GM12865 (cell line): Measurements from ENCODE around the gene PARP11.

Source experiments
- DNase-seq: peaks from one replicate; pipeline ENCODE4 v3.0.0; 2010; ENCODE audit warnings: low read depth
- H3K4me3 ChIP-seq: 2 replicates; pipeline ENCODE4 v1.5.1; 2011; ENCODE audit warnings: mild to moderate bottlenecking, low read depth, low read length, control low read depth
- CTCF ChIP-seq: IDR thresholded peaks from 2 replicates; pipeline ENCODE4 v1.5.1; 2011; ENCODE audit warnings: low read length, control low read depth, low read depth, inconsistent platforms; ENCODE audit not compliant: insufficient read depth; ENCODE audit errors: missing control alignments

PARP11 gene

GRCh38 chr12:3896801-3897351 lies 23.7 kb upstream of the PARP11 start:
- DNase-seq = no peak
- TF ChIP-seq CTCF = no peak
- no peak overlapping the region for H3K4me3 ChIP-seq

- no peak overlapping the region for H3K4me3 ChIP-seq
- TF ChIP-seq CTCF = no peak
- no peak for DNase-seq
Measured at GRCh38 chr12:3896356-3896755, 23.2 kb upstream of the PARP11 start.

GRCh38 chr12:3892631-3893030 lies 19.4 kb upstream of the PARP11 start:
- TF ChIP-seq CTCF = no peak

GRCh38 chr12:3891201-3891600 lies 18.0 kb upstream of the PARP11 start:
- TF ChIP-seq CTCF = no peak
- H3K4me3 ChIP-seq = no peak overlapping the region
- DNase-seq = no peak

More at GRCh38 chr12:3892631-3893030, 19.4 kb upstream of the PARP11 start:
- no peak for DNase-seq
- H3K4me3 ChIP-seq = no peak overlapping the region

GRCh38 chr12:3888659-3889058 lies 15.5 kb upstream of the PARP11 start:
- no peak for TF ChIP-seq CTCF
- no peak for DNase-seq
- no peak overlapping the region for H3K4me3 ChIP-seq

- peak; percentile 53 for DNase-seq
- no peak overlapping the region for H3K4me3 ChIP-seq
- peak; percentile 60 for TF ChIP-seq CTCF
Measured at GRCh38 chr12:3885277-3886094, 12.3 kb upstream of the PARP11 start.
